GM23338 (cell line): ENCODE measurements around the gene SCUBE2. TPM values are rescaled to one million over a fixed set of nuclear protein-coding genes. Genes with fewer than 3 reads are reported as not detected.

Experiments
- ATAC-seq: fragments of 200-7000 bp; cut with Tn5 transposase; 3 replicates; pipeline ENCODE4 v1.9.1; 2020
- DNase-seq: peaks from one replicate; pipeline ENCODE4 v3.0.0-alpha.2; 2015; ENCODE audit warnings: low spot score
- H2AFZ ChIP-seq: fragments of 200-600 bp; sonication (generic); 2 replicates; pipeline ENCODE4 v1.8.0; 2016; ENCODE audit warnings: antibody characterized with exemption, mild to moderate bottlenecking, moderate library complexity
- H3F3A ChIP-seq: fragments of 200-600 bp; sonication (generic); replicated peaks from 2 replicates; pipeline ENCODE4 v1.8.0; 2017; ENCODE audit warnings: antibody characterized with exemption, mixed run types, low read depth
- H3K27ac ChIP-seq: fragments of 200-600 bp; sonication (generic); 2 replicates; pipeline ENCODE4 v1.6.1; 2016; ENCODE audit warnings: low read depth
- H3K27me3 ChIP-seq: fragments of 200-600 bp; sonication (generic); 2 replicates; pipeline ENCODE4 v1.8.0; 2016; ENCODE audit warnings: mild to moderate bottlenecking, mixed run types, moderate library complexity; ENCODE audit not compliant: insufficient read depth
- H3K36me3 ChIP-seq: fragments of 200-600 bp; sonication (generic); 2 replicates; pipeline ENCODE4 v1.8.0; 2016; ENCODE audit warnings: mild to moderate bottlenecking; ENCODE audit not compliant: insufficient read depth
- H3K4me1 ChIP-seq: fragments of 200-600 bp; sonication (generic); 2 replicates; pipeline ENCODE4 v1.8.0; 2016; ENCODE audit warnings: mild to moderate bottlenecking, moderate library complexity; ENCODE audit not compliant: insufficient read depth
- H3K4me2 ChIP-seq: fragments of 200-600 bp; sonication (generic); 2 replicates; pipeline ENCODE4 v1.7.1; 2017; ENCODE audit warnings: mixed run types
- H3K4me3 ChIP-seq: fragments of 200-600 bp; sonication (generic); 2 replicates; pipeline ENCODE4 v1.6.1; 2016; ENCODE audit warnings: mixed run types
- H3K79me2 ChIP-seq: fragments of 200-600 bp; sonication (generic); replicated peaks from 2 replicates; pipeline ENCODE4 v1.8.0; 2017; ENCODE audit warnings: mild to moderate bottlenecking; ENCODE audit not compliant: insufficient read depth
- H3K9me2 ChIP-seq: fragments of 200-600 bp; sonication (generic); 2 replicates; pipeline ENCODE4 v1.8.0; 2017; ENCODE audit not compliant: insufficient read depth
- H4K20me1 ChIP-seq: fragments of 200-600 bp; sonication (generic); replicated peaks from 2 replicates; pipeline ENCODE4 v1.8.0; 2017; ENCODE audit warnings: mild to moderate bottlenecking; ENCODE audit not compliant: insufficient read depth
- H3K27ac Mint-ChIP-seq: 2 replicates; pipeline ENCODE4 v1.8.0; 2020; ENCODE audit warnings: inconsistent platforms, mild to moderate bottlenecking, moderate library complexity, mixed read lengths
- H3K27me3 Mint-ChIP-seq: 3 replicates; pipeline ENCODE4 v1.8.0; 2022; ENCODE audit warnings: low read depth, mild to moderate bottlenecking, moderate library complexity, mixed read lengths, inconsistent platforms; ENCODE audit not compliant: insufficient read depth, poor library complexity
- H3K36me3 Mint-ChIP-seq: 3 replicates; pipeline ENCODE4 v1.8.0; 2021; ENCODE audit warnings: low read depth, mild to moderate bottlenecking, inconsistent platforms, moderate library complexity, mixed read lengths
- H3K4me1 Mint-ChIP-seq: 3 replicates; pipeline ENCODE4 v1.8.0; 2020; ENCODE audit warnings: mild to moderate bottlenecking, inconsistent platforms, mixed read lengths
- H3K4me3 Mint-ChIP-seq: 3 replicates; pipeline ENCODE4 v1.8.0; 2021; ENCODE audit warnings: moderate library complexity, mild to moderate bottlenecking, inconsistent platforms, mixed read lengths
- H3K9me3 Mint-ChIP-seq: 3 replicates; pipeline ENCODE4 v1.8.0; 2020; ENCODE audit warnings: moderate library complexity, mild to moderate bottlenecking, inconsistent platforms, mixed read lengths
- CREB1 ChIP-seq: fragments of 250-450 bp; sonication (Bioruptor Pico); IDR thresholded peaks from 2 replicates; pipeline ENCODE4 v1.5.0; 2020; ENCODE audit warnings: low read depth, mild to moderate bottlenecking, moderate library complexity
- EZH2 ChIP-seq: fragments of 200-600 bp; sonication (generic); IDR thresholded peaks from one replicate; pipeline ENCODE4 v1.8.0; 2017; ENCODE audit warnings: antibody characterized with exemption, mild to moderate bottlenecking, low read depth; ENCODE audit not compliant: unreplicated experiment
- EZH2phosphoT487 ChIP-seq: fragments of 200-600 bp; sonication (generic); IDR thresholded peaks from one replicate; pipeline ENCODE4 v1.8.1; 2018; ENCODE audit warnings: antibody characterized with exemption; ENCODE audit not compliant: unreplicated experiment
- POLR2AphosphoS5 ChIP-seq: IDR thresholded peaks from 2 replicates; pipeline ENCODE4 v1.6.1; 2016; ENCODE audit warnings: antibody characterized with exemption, low read depth
- STAT1 ChIP-seq: IDR thresholded peaks from one replicate; pipeline ENCODE4 v1.6.1; 2016; ENCODE audit warnings: antibody characterized with exemption; ENCODE audit not compliant: unreplicated experiment
- ZNF114 ChIP-seq: fragments of 250-450 bp; sonication (Bioruptor Pico); IDR thresholded peaks from 2 replicates; pipeline ENCODE4 v1.5.0; 2020; ENCODE audit warnings: mild to moderate bottlenecking, moderate library complexity
- ZNF331 ChIP-seq: fragments of 250-450 bp; sonication (Bioruptor Pico); IDR thresholded peaks from 2 replicates; pipeline ENCODE4 v1.5.0; 2020; ENCODE audit warnings: low read depth, mild to moderate bottlenecking, moderate library complexity
- polyA plus RNA-seq: library from polyadenylated mRNA; unstranded; fragments of >200 nt; fragmentation: Nextera tagmentation; extraction: Ambion mirVana; gene quantifications from 2 replicates; pipeline ENCODE4 v1.2.1, GENCODE V29; 2016
- total RNA-seq: library from RNA; depleted of rRNA; stranded (reverse); fragments of >200 nt; shearing (Covaris generic); gene quantifications from 2 replicates; pipeline ENCODE4 v1.2.3, GENCODE V29; 2014
- TF ChIP-seq, protein P1 (sequence below): IDR thresholded peaks from 2 replicates; pipeline ENCODE4 v1.6.1; 2016; ENCODE audit warnings: antibody characterized with exemption
- TF ChIP-seq, protein P2 (sequence below): fragments of 250-450 bp; sonication (Bioruptor Pico); IDR thresholded peaks from 2 replicates; pipeline ENCODE4 v1.5.0; 2020; ENCODE audit warnings: mild to moderate bottlenecking, moderate library complexity
- TF ChIP-seq, protein P3 (sequence below), 2 experiments: fragments of 200-600 bp in 1 of 2; sonication (generic) in 1 of 2; conservative IDR thresholded peaks; 2 replicates each; pipeline versions ENCODE4 v1.5.1 to v1.6.1; 2016 to 2017; ENCODE audit warnings: antibody characterized with exemption in 2 of 2, low read depth in 2 of 2, mild to moderate bottlenecking in 2 of 2, moderate library complexity in 1 of 2

SCUBE2 gene
- total and polyA plus RNA-seq, 2 experiments from 2014 or later, result 0.47 to 0.63 TPM

DNA sequence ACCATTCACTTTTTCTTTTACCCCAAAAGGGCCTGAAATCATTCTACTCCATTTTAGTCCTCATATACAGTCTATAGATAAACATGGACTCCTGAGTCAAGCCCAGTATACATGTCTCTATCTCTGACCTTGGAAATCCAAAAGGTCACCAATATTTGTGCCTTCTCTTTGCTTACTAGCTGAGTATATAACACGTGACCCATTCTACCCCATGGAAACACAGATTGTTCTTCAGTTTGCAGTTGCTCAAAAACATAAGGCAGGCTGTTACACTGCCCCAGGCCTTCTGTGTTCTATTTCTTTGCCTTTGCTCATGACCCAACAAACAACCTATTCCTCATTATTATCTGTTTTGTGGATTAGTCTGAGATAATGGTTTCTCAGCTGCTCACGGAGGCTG, 93.4 kb downstream of the SCUBE2 start:
- H3K4me3 Mint-ChIP-seq, result no peak overlapping the region
- H3K36me3 Mint-ChIP-seq, result no peaks in the 10 kb centered on the region
- Histone ChIP-seq H3K4me2 (no peak overlapping the region), H4K20me1 (peaks cover 4% of the 10 kb centered on the region; the same call in 1 of the 2 replicates), H3F3A (no peaks in the 10 kb centered on the region), H3K4me3 (no peak overlapping the region), H2AFZ (no peak overlapping the region), H3K36me3 (no peaks in the 10 kb centered on the region), H3K27me3 (peaks cover 23% of the 10 kb centered on the region), H3K79me2 (no peaks in the 10 kb centered on the region; the same call in 1 of the 2 replicates), H3K27ac (no peak overlapping the region), H3K9me2 (no peaks in the 10 kb centered on the region), H3K4me1 (peaks cover 4% of the 10 kb centered on the region)
- DNase-seq (no peak), ATAC-seq (no peak)
- no peaks in the 10 kb centered on the region for H3K9me3 Mint-ChIP-seq
- H3K27me3 Mint-ChIP-seq, result peaks cover 13% of the 10 kb centered on the region
- no peak for TF ChIP-seq ZNF331 (CRISPR knock-in tag)
- TF ChIP-seq EZH2phosphoT487, result no peak
- TF ChIP-seq, protein P1, sequence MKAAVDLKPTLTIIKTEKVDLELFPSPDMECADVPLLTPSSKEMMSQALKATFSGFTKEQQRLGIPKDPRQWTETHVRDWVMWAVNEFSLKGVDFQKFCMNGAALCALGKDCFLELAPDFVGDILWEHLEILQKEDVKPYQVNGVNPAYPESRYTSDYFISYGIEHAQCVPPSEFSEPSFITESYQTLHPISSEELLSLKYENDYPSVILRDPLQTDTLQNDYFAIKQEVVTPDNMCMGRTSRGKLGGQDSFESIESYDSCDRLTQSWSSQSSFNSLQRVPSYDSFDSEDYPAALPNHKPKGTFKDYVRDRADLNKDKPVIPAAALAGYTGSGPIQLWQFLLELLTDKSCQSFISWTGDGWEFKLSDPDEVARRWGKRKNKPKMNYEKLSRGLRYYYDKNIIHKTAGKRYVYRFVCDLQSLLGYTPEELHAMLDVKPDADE, result no peak
- TF ChIP-seq ZNF114 (CRISPR knock-in tag), result no peak
- H3K27ac Mint-ChIP-seq, result no peak overlapping the region
- peaks cover 2% of the 10 kb centered on the region; the same call in 2 of the 3 replicates for H3K4me1 Mint-ChIP-seq

DNA sequence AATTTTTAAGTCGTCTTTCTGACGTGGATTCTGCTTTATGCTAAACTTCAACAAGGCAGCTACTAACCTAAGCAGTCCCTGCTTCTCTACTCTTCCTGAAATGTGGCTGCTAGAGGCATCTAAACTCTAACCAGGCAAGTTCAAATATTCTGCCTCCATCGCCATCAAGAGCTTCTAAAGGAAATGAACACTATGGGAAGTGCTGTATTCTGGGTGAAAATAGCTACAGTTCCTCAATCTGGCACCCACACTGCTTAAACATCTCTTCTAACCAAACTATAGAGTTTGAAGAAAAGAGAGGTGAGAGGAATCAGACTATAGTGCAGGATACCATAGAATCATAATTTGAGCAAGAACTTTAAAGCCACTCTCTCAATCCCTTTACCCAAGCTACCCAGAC, 93.9 kb downstream of the SCUBE2 start:
- Mint-ChIP-seq H3K27me3 (peaks cover 7% of the 10 kb centered on the region), H3K27ac (no peak overlapping the region), H3K9me3 (no peaks in the 10 kb centered on the region), H3K4me3 (no peak overlapping the region), H3K36me3 (no peaks in the 10 kb centered on the region), H3K4me1 (peaks cover 2% of the 10 kb centered on the region; the same call in 1 of the 3 replicates)
- ATAC-seq (no peak), DNase-seq (no peak)
- TF ChIP-seq STAT1 (no peak), CREB1 (CRISPR knock-in tag) (no peak), EZH2 (no peak), EZH2phosphoT487 (no peak), POLR2AphosphoS5 (no peak), ZNF114 (CRISPR knock-in tag) (no peak), ZNF331 (CRISPR knock-in tag) (no peak)
- TF ChIP-seq, protein P2, sequence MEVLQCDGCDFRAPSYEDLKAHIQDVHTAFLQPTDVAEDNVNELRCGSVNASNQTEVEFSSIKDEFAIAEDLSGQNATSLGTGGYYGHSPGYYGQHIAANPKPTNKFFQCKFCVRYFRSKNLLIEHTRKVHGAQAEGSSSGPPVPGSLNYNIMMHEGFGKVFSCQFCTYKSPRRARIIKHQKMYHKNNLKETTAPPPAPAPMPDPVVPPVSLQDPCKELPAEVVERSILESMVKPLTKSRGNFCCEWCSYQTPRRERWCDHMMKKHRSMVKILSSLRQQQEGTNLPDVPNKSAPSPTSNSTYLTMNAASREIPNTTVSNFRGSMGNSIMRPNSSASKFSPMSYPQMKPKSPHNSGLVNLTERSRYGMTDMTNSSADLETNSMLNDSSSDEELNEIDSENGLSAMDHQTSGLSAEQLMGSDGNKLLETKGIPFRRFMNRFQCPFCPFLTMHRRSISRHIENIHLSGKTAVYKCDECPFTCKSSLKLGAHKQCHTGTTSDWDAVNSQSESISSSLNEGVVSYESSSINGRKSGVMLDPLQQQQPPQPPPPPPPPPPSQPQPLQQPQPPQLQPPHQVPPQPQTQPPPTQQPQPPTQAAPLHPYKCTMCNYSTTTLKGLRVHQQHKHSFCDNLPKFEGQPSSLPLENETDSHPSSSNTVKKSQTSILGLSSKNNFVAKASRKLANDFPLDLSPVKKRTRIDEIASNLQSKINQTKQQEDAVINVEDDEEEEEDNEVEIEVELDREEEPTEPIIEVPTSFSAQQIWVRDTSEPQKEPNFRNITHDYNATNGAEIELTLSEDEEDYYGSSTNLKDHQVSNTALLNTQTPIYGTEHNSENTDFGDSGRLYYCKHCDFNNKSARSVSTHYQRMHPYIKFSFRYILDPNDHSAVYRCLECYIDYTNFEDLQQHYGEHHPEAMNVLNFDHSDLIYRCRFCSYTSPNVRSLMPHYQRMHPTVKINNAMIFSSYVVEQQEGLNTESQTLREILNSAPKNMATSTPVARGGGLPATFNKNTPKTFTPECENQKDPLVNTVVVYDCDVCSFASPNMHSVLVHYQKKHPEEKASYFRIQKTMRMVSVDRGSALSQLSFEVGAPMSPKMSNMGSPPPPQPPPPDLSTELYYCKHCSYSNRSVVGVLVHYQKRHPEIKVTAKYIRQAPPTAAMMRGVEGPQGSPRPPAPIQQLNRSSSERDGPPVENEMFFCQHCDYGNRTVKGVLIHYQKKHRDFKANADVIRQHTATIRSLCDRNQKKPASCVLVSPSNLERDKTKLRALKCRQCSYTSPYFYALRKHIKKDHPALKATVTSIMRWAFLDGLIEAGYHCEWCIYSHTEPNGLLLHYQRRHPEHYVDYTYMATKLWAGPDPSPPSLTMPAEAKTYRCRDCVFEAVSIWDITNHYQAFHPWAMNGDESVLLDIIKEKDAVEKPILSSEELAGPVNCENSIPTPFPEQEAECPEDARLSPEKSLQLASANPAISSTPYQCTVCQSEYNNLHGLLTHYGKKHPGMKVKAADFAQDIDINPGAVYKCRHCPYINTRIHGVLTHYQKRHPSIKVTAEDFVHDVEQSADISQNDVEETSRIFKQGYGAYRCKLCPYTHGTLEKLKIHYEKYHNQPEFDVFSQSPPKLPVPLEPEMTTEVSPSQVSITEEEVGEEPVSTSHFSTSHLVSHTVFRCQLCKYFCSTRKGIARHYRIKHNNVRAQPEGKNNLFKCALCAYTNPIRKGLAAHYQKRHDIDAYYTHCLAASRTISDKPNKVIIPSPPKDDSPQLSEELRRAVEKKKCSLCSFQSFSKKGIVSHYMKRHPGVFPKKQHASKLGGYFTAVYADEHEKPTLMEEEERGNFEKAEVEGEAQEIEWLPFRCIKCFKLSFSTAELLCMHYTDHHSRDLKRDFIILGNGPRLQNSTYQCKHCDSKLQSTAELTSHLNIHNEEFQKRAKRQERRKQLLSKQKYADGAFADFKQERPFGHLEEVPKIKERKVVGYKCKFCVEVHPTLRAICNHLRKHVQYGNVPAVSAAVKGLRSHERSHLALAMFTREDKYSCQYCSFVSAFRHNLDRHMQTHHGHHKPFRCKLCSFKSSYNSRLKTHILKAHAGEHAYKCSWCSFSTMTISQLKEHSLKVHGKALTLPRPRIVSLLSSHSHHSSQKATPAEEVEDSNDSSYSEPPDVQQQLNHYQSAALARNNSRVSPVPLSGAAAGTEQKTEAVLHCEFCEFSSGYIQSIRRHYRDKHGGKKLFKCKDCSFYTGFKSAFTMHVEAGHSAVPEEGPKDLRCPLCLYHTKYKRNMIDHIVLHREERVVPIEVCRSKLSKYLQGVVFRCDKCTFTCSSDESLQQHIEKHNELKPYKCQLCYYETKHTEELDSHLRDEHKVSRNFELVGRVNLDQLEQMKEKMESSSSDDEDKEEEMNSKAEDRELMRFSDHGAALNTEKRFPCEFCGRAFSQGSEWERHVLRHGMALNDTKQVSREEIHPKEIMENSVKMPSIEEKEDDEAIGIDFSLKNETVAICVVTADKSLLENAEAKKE (CRISPR knock-in tag), result no peak
- TF ChIP-seq, protein P3, sequence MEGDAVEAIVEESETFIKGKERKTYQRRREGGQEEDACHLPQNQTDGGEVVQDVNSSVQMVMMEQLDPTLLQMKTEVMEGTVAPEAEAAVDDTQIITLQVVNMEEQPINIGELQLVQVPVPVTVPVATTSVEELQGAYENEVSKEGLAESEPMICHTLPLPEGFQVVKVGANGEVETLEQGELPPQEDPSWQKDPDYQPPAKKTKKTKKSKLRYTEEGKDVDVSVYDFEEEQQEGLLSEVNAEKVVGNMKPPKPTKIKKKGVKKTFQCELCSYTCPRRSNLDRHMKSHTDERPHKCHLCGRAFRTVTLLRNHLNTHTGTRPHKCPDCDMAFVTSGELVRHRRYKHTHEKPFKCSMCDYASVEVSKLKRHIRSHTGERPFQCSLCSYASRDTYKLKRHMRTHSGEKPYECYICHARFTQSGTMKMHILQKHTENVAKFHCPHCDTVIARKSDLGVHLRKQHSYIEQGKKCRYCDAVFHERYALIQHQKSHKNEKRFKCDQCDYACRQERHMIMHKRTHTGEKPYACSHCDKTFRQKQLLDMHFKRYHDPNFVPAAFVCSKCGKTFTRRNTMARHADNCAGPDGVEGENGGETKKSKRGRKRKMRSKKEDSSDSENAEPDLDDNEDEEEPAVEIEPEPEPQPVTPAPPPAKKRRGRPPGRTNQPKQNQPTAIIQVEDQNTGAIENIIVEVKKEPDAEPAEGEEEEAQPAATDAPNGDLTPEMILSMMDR (conservative IDR thresholded peaks at IDR 0.05; ENCODE audit: low read depth in 2 of 2), result no peak
- TF ChIP-seq, protein P1, result no peak
- no peaks in the 10 kb centered on the region for H3F3A ChIP-seq
- H3K79me2 ChIP-seq, result no peaks in the 10 kb centered on the region; the same call in 1 of the 2 replicates
- no peak overlapping the region for H3K27ac ChIP-seq
- H3K27me3 ChIP-seq, result peaks cover 17% of the 10 kb centered on the region
- H3K4me3 ChIP-seq, result no peak overlapping the region
- H3K9me2 ChIP-seq, result no peaks in the 10 kb centered on the region
- no peaks in the 10 kb centered on the region for H3K36me3 ChIP-seq
- no peaks in the 10 kb centered on the region for H3K4me1 ChIP-seq
- H4K20me1 ChIP-seq, result peaks cover 4% of the 10 kb centered on the region; the same call in 1 of the 2 replicates
- H3K4me2 ChIP-seq, result no peak overlapping the region
- no peak overlapping the region for H2AFZ ChIP-seq
